NCI-H1436 treated with DMSO at 0.1 percent for 48 hours (cell line): ENCODE results near the gene ST6GALNAC4.

Experiments
- DNase-seq: peaks from one replicate; lab custom pipeline; 2025; lab: John Stamatoyannopoulos, UW

The ST6GALNAC4 gene

GRCh38 chr9:127916720-127917581 is at the start of gene ST6GALNAC4:
ST6GALNAC4 (minus strand) TSS chr9:127917041; CDS start chr9:127916419, 622 bp downstream.
- DNase-seq = peak; percentile 51

- DNase-seq = no peak
These were observed 49.1 kb upstream of the ST6GALNAC4 start for GRCh38 chr9:127965953-127966352.

- DNase-seq = no peak
These were observed 46.7 kb upstream of the ST6GALNAC4 start for GRCh38 chr9:127963359-127964064.

- no peak for DNase-seq
These were observed 46.2 kb upstream of the ST6GALNAC4 start for GRCh38 chr9:127963041-127963358.

GRCh38 chr9:127962278-127962677 is 45.4 kb upstream of the ST6GALNAC4 start:
- no peak for DNase-seq

GRCh38 chr9:127961613-127962155 is 44.8 kb upstream of the ST6GALNAC4 start:
- DNase-seq = no peak

- no peak for DNase-seq
These were observed 44.3 kb upstream of the ST6GALNAC4 start for GRCh38 chr9:127961155-127961490.

- DNase-seq = no peak
These were observed 43.7 kb upstream of the ST6GALNAC4 start for GRCh38 chr9:127960410-127961154.

GRCh38 chr9:127959841-127960409 is 43.1 kb upstream of the ST6GALNAC4 start:
- DNase-seq = no peak

- DNase-seq = no peak
These were observed 42.6 kb upstream of the ST6GALNAC4 start for GRCh38 chr9:127959398-127959797.

- DNase-seq = no peak
These were observed 41.9 kb upstream of the ST6GALNAC4 start for GRCh38 chr9:127958728-127959127.

GRCh38 chr9:127955294-127956015 is 38.6 kb upstream of the ST6GALNAC4 start:
- DNase-seq = peak; percentile 92

GRCh38 chr9:127954831-127955293 is 38.0 kb upstream of the ST6GALNAC4 start:
- no peak for DNase-seq

- DNase-seq = no peak
These were observed 37.1 kb upstream of the ST6GALNAC4 start for GRCh38 chr9:127953768-127954505.

- DNase-seq = no peak
These were observed 36.3 kb upstream of the ST6GALNAC4 start for GRCh38 chr9:127953154-127953553.

- no peak for DNase-seq
These were observed 33.9 kb upstream of the ST6GALNAC4 start for GRCh38 chr9:127950513-127951289.

- DNase-seq = no peak
These were observed 33.1 kb upstream of the ST6GALNAC4 start for GRCh38 chr9:127949827-127950512.

GRCh38 chr9:127947841-127948710 is 31.2 kb upstream of the ST6GALNAC4 start:
- no peak for DNase-seq
